ENCODE results near the gene AMY1A.
"Not testable (repeated sequence)": the region's sequence is repeated elsewhere in the genome, so short reads cannot be mapped to it uniquely, and the experiment has no call there.

The AMY1A gene

GRCh38 chr1:103655460-103655859 lies at the start of gene AMY1A:
Gene AMY1A (plus strand): TSS chr1:103655760. CDS start chr1:103656331, 571 bp downstream.
- H3K27ac ChIP-seq: not testable (repeated sequence)

- no peak for TF ChIP-seq CTCF (IDR thresholded peaks at IDR 0.05)
- TF ChIP-seq ZFX (IDR thresholded peaks at IDR 0.05; ENCODE audit: borderline replicate concordance): no peak
- H3K27ac ChIP-seq: no peak overlapping the region
Observed at GRCh38 chr1:103616362-103616761, 39.2 kb upstream of the AMY1A start.

- H3K27ac ChIP-seq: not testable (repeated sequence)
Observed at GRCh38 chr1:103616994-103617477, 38.5 kb upstream of the AMY1A start, which contains the start of gene AMY2A. Gene AMY2A (plus strand): TSS chr1:103617427. CDS start chr1:103617441, 14 bp downstream.

DNA sequence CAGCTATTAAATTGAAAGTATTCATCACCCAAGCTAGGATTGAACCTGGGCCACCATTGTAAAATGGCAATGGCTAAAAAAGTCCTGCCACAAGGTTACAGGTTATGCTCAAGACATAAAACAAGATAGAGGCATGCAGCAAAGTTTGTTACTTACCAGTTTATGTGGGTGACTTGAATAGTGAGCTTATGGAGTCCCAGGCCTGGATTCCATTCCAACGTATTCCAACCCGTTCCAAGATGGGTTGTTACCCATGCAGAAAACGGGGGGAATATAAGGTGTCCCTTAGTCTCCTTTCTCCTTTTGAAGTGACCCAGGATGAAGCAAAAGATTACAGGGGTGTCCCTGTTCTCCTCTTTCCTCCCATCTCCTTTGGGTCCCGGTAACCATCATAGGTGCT lies 28.1 kb upstream of the AMY1A start:
- not testable (repeated sequence) for H3K27ac ChIP-seq

GRCh38 chr1:103641194-103641593 lies 14.4 kb upstream of the AMY1A start:
- H3K27ac ChIP-seq: not testable (repeated sequence)

DNA sequence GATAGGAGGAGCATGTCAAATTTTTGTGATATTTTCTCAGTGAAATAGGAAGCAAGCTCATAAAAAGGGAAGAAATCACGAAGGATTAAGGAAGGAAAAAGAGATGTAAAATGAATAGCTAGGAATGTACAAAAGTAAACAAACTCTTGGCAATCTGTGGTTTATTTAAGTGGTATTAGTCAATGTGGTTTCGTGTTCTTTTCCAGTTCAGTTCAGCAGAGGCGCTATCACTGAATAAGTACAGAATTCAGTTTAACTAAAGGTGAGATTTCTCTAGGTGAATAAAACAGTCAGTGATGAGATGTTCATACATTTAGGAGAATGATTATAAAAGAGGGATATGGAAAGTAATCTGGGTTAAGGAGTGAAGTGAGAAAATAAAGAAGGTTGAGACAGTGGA lies 11.7 kb upstream of the AMY1A start:
- H3K27ac ChIP-seq: not testable (repeated sequence)

- not testable (repeated sequence) for H3K27ac ChIP-seq
Observed at GRCh38 chr1:103650305-103650704, 5.3 kb upstream of the AMY1A start.

- not testable (repeated sequence) for H3K27ac ChIP-seq
Observed at GRCh38 chr1:103650889-103651288, 4.7 kb upstream of the AMY1A start.

GRCh38 chr1:103654133-103654532 lies 1.4 kb upstream of the AMY1A start:
- H3K27ac ChIP-seq: not testable (repeated sequence)

DNA sequence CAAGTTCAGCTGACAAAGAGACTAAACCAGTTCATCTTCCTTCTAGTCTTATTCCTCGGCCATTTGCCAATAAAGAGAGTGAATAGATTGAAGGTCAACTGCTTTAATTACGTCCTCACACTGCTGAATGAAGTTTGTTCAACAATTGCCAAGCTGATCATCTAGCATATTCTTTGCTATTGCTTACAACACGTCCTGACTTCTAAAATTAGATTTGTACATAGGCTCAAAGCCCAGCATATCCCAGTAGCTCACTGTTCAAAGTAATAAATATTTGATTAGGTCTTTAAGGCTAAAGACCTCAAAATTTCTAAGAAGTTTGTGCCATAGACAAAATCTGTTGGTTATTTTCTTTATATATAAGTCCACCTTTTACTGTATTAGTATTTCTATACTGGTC lies 20.8 kb downstream of the AMY1A start:
- not testable (repeated sequence) for H3K27ac ChIP-seq

DNA sequence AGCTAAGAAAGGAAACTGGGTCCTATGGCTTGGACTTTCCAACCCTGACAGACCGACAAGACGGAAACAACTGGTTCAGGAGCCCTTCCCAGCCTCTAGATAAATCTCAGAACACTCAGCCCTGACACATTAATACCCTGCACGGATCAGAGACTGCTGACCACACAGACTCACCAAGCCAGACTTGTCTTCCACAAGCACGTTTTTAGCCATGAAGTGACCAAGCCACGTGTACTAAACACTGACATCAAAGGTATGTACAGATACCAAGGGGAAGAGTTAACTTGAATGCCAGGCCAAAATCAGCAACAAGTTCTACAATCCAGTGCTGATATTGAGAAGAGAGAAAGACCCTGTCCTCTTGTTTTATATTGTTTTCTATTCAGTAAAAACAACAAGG lies 40.5 kb downstream of the AMY1A start, which contains the start of gene AMY1B:
Gene AMY1B, minus strand, starts transcription at position 101 of the 400 bp plus-strand sequence. CDS start 571 bp downstream, outside the sequence.
- not testable (repeated sequence) for H3K27ac ChIP-seq

DNA sequence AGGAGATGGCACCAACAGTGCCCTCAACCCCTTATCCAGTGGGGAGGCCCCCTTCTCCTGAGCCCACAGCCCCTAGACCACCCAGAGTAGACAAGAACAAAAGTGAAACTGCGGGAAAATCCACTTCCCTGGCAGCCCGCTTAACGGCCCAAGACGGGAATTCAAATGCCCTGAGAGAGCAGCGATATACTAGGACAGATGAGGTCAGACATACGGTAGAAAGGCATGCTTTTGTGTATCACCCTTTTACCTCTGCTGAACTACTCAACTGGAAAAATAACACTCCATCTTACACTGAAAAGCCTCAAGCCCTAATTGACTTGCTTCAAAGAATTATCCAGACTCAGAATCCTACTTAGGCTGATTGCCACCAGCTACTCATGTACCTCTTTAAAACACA lies 41.9 kb downstream of the AMY1A start:
- H3K27ac ChIP-seq: not testable (repeated sequence)

- H3K27ac ChIP-seq: not testable (repeated sequence)
Observed at GRCh38 chr1:103700669-103701068, 45.1 kb downstream of the AMY1A start.

DNA sequence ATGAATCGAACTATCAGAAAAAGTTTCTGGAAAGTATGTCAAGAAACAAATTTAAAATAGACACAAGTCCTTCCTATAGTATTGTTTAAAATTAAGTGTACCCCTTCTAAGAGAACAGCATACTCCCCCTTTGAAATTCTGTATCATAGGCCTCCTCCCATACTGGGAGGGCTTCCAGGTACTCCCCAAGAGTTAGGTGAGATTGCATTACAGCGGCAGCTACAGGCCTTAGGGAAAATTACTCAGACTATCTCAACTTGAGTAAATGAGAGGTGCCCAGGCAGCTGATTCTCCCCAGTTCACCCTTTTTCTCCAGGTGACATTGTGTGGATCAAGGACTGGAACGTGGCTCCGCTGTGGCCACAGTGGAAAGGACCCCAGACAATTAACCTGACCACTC lies 45.7 kb downstream of the AMY1A start:
- H3K27ac ChIP-seq: not testable (repeated sequence)

DNA sequence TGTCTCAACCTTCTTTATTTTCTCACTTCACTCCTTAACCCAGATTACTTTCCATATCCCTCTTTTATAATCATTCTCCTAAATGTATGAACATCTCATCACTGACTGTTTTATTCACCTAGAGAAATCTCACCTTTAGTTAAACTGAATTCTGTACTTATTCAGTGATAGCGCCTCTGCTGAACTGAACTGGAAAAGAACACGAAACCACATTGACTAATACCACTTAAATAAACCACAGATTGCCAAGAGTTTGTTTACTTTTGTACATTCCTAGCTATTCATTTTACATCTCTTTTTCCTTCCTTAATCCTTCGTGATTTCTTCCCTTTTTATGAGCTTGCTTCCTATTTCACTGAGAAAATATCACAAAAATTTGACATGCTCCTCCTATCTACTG lies 52.1 kb downstream of the AMY1A start:
- H3K27ac ChIP-seq: not testable (repeated sequence)

GRCh38 chr1:103710381-103710780 lies 54.8 kb downstream of the AMY1A start:
- not testable (repeated sequence) for H3K27ac ChIP-seq
